Measurements from ENCODE around the gene LHFPL6. TPM values are rescaled to one million over a fixed set of nuclear protein-coding genes. Genes with fewer than 3 reads are reported as not detected.

The LHFPL6 gene
- total RNA-seq, 1 donor from 2014 or later = 3.0 TPM

DNA sequence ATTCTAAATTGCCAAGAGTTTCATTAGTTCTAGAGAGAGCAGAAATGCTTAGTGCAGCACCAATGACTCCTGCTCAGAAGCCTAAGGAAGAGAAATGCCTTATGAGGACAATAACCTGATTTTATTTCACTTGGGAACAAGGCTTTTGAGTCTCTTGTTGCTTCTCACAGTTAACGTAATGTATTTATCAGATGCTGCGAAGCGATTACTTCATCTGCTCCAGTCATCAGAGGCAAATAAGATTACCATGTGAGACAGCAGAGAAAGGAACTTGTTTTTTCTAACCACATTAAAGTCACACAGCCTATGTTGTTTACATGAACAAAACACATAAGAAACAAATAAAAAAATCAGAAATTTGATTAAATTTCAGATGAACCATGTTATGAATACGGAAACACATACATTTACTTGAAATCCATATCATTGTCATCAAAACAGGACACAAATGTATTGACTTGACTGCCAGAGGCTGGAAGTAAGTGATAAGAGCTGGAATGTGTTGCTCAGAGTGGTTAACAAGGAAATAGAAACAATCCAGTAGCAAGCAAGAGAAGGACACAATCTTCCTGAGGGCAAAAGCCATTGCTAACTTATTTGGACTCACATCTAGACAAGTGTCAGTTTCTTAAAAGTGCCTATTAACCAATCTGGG lies 147.3 kb downstream of the LHFPL6 start:
- TF ChIP-seq CTCF (IDR thresholded peaks at IDR 0.05) (no peak), EZH2 (IDR thresholded peaks at IDR 0.05) (no peak), EZH2phosphoT487 (IDR thresholded peaks at IDR 0.05) (no peak)
- H3K27ac Mint-ChIP-seq = no peak overlapping the region
- peaks cover 6% of the 10 kb centered on the region for H3K9me3 Mint-ChIP-seq
- Histone ChIP-seq H3K27ac (no peak overlapping the region), H2AFZ (replicated peaks) (no peak overlapping the region), H3K9ac (no peak overlapping the region), H3K4me1 (peaks cover 15% of the 10 kb centered on the region), H3K9me3 (ENCODE audit: low read depth) (no peaks in the 10 kb centered on the region), H3K4me3 (no peak overlapping the region), H3K27me3 (no peaks in the 10 kb centered on the region), H3K36me3 (no peaks in the 10 kb centered on the region), H4K20me1 (ENCODE audit: low read depth) (no peaks in the 10 kb centered on the region), H3K4me2 (no peak overlapping the region), H3K79me2 (ENCODE audit: low read depth) (no peaks in the 10 kb centered on the region), H3F3A (ENCODE audit: low read depth) (no peaks in the 10 kb centered on the region)
- no peak for DNase-seq (ENCODE audit: low spot score)
- H3K4me1 Mint-ChIP-seq = peaks cover 30% of the 10 kb centered on the region
- H3K36me3 Mint-ChIP-seq = peaks cover 9% of the 10 kb centered on the region
- H3K4me3 Mint-ChIP-seq = no peak overlapping the region
- H3K27me3 Mint-ChIP-seq (ENCODE audit: insufficient read depth, low read depth) = no peaks in the 10 kb centered on the region

GRCh38 chr13:39452834-39453233 lies 150.2 kb downstream of the LHFPL6 start:
- Histone ChIP-seq H3K4me2 (no peak overlapping the region), H2AFZ (replicated peaks) (no peak overlapping the region), H3K79me2 (ENCODE audit: low read depth) (no peaks in the 10 kb centered on the region), H3K9me3 (ENCODE audit: low read depth) (no peaks in the 10 kb centered on the region), H4K20me1 (ENCODE audit: low read depth) (no peaks in the 10 kb centered on the region), H3K9ac (no peak overlapping the region), H3K4me3 (no peak overlapping the region), H3K27ac (no peak overlapping the region), H3K36me3 (no peaks in the 10 kb centered on the region), H3K27me3 (no peaks in the 10 kb centered on the region), H3K4me1 (peaks cover 29% of the 10 kb centered on the region), H3F3A (ENCODE audit: low read depth) (no peaks in the 10 kb centered on the region)
- Mint-ChIP-seq H3K36me3 (peaks cover 6% of the 10 kb centered on the region), H3K4me1 (peaks cover 51% of the 10 kb centered on the region), H3K4me3 (no peak overlapping the region), H3K27me3 (ENCODE audit: insufficient read depth, low read depth) (no peaks in the 10 kb centered on the region), H3K9me3 (peaks cover 6% of the 10 kb centered on the region), H3K27ac (peak overlapping the region; percentile 67)
- DNase-seq (ENCODE audit: low spot score) = no peak
- no peak for TF ChIP-seq EZH2phosphoT487 (IDR thresholded peaks at IDR 0.05)
- TF ChIP-seq EZH2 (IDR thresholded peaks at IDR 0.05) = no peak
- TF ChIP-seq CTCF (IDR thresholded peaks at IDR 0.05) = no peak

DNA sequence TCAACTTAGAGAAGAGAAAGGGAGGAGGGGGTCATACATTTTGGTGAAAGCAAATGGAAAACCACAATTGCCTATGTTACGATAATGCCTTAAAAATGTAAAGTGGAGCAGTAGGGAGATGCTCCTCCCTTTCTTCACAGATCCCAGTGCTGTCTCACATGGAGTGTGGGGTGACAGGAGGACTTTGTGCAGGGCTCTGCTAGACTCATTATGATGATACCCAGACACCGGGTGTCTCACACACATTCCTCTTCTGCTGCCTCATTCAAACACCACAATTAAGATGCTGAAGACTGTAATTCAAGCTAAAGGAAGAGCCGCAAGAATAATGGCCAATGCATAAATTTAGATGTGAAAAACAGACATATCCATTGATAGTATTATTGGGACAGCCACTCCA lies 150.6 kb downstream of the LHFPL6 start:
- DNase-seq (ENCODE audit: low spot score) = no peak
- H4K20me1 ChIP-seq (ENCODE audit: low read depth) = no peaks in the 10 kb centered on the region
- H3K4me2 ChIP-seq = no peak overlapping the region
- Mint-ChIP-seq H3K27me3 (ENCODE audit: insufficient read depth, low read depth) (no peaks in the 10 kb centered on the region), H3K9me3 (peaks cover 6% of the 10 kb centered on the region), H3K36me3 (peaks cover 5% of the 10 kb centered on the region), H3K4me3 (peak overlapping the region; percentile 16), H3K4me1 (peaks cover 52% of the 10 kb centered on the region), H3K27ac (peak overlapping the region; percentile 67)
- H3K27ac ChIP-seq = no peak overlapping the region
- H3K4me1 ChIP-seq = peaks cover 31% of the 10 kb centered on the region
- no peaks in the 10 kb centered on the region for H3K9me3 ChIP-seq (ENCODE audit: low read depth)
- H3K36me3 ChIP-seq = no peaks in the 10 kb centered on the region
- H3K9ac ChIP-seq = no peak overlapping the region
- H3K4me3 ChIP-seq = no peak overlapping the region
- H2AFZ ChIP-seq (replicated peaks) = no peak overlapping the region
- no peaks in the 10 kb centered on the region for H3K27me3 ChIP-seq
- H3K79me2 ChIP-seq (ENCODE audit: low read depth) = no peaks in the 10 kb centered on the region
- no peaks in the 10 kb centered on the region for H3F3A ChIP-seq (ENCODE audit: low read depth)
- TF ChIP-seq CTCF (IDR thresholded peaks at IDR 0.05) (no peak), EZH2phosphoT487 (IDR thresholded peaks at IDR 0.05) (no peak), EZH2 (IDR thresholded peaks at IDR 0.05) (no peak)
